Measurements from ENCODE around the gene OR2S2. TPM values are rescaled to one million over a fixed set of nuclear protein-coding genes. Genes with fewer than 3 reads are reported as not detected.

Gene OR2S2
- total RNA-seq, 1 experiment from 2014 or later: not detected

DNA sequence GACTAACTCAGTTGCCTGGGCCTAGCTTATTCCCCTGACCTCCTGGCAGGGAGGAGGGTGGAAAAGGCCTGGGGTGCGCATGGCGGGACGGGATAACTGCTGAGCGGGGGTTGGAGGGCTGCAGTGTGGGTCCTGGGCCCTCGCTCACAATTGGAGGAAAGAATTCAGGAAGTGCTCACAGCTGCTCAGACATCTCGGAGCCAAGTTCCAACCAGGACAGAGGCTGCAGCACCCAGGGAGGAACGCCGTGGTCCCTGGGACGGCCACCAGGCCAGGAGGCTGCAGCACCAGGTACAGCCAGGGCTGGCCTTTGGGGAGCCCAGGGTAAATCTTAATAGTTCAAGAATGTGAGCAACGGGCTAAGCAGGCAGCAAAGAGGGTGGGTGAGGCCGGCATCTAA is 48.7 kb downstream of the OR2S2 start, which contains the start of gene SPAAR:
Gene SPAAR (plus strand): TSS at position 217 of the 400 bp plus-strand sequence. CDS start 974 bp downstream, outside the sequence.
- no peak for DNase-seq (ENCODE audit: low read depth)

DNA sequence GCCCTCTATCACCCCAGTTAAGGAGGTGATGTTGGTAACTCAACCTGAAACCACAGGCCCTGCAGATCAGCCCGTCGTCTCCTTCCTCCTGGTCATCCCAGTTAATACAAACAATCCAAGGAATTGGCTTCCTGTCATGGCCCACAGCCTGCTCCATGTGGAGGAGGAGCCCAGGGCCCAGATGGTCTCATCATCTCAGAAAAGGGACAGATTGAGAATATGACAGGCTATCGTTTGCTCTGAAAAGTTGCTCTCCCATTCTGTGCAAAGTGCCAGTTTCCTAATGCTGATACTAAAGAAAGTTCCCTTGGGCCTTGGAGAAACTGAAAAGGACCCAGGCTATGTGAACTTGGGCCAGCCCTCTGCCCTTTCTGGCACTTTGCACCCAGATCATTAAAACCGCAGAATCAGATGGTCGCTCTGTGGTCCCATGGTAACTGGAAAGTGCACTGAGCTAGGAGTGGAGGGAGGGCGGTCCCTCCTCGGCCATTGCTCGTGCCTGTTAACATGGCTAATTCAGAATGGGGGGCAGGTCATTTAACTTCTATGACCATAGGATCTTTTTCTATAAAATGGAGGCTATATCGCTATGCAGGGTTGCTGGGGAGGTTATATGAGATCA is 49.3 kb downstream of the OR2S2 start:
- DNase-seq (ENCODE audit: low read depth): no peak

DNA sequence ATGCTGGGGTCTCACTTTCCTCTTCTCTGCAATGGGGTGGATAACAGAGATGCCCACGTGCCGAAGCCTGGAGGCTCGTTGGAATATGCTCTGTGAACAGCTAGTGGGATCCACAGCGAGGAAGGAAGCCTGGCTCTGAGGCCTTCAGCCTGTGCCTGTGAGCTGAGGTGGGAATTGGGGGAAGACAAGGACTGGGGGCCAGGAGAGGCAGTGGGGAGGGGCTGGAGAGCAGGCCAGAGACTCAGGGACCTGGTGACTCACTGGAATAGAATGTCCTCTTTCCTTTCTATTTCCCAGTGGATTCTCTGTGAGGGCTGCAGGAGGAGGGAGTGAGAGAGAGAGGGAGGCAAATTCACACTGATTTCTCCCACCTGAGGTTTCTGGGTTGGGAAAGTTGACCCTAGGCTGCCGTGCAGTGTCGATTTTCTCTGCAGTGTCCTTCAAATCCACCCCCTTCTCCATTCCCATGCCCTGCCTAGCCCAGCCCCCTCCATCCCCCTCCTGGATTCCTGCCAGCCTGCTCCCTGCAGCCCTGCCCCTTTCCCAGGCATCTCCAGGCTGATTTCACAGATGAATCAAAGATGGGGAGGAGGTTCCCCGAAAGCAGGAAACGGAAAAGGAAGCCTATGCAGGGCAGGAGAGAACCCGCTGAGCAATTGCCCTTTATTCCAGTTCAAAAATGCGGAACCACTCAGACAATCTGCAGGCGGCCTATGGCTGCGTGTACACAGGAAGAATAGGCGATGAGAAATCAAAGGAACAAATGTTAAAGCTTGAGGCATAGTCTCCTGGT is 50.0 kb downstream of the OR2S2 start:
- peak; percentile 98 for DNase-seq (ENCODE audit: low read depth)

Other genes with a start within 250 kb of the OR2S2 start
- 110 and 215 TPM in 2 replicates for gene TLN1, start 226.0 kb downstream of the OR2S2 start, total RNA-seq (2014; rRNA removed; shearing (Covaris generic))
- gene CREB3, start 225.5 kb downstream of the OR2S2 start, total RNA-seq (2014; rRNA removed; shearing (Covaris generic)): 133 and 168 TPM in 2 replicates
- 19.6 and 22.2 TPM in 2 replicates for gene GBA2, start 208.9 kb downstream of the OR2S2 start, total RNA-seq (2014; rRNA removed; shearing (Covaris generic))
- 17.5 and 22.4 TPM in 2 replicates for gene RGP1, start 208.9 kb downstream of the OR2S2 start, total RNA-seq (2014; rRNA removed; shearing (Covaris generic))
- gene MSMP, start 203.9 kb downstream of the OR2S2 start, total RNA-seq (2014; rRNA removed; shearing (Covaris generic)): not detected in 2 replicates
- gene NPR2, start 166.6 kb downstream of the OR2S2 start, total RNA-seq (2014; rRNA removed; shearing (Covaris generic)): 4.4 and 7.6 TPM in 2 replicates
- gene SPAG8, start 145.9 kb downstream of the OR2S2 start, total RNA-seq (2014; rRNA removed; shearing (Covaris generic)): 0.86 and 2.3 TPM in 2 replicates
- 53.5 and 92.9 TPM in 2 replicates for gene HINT2, start 143.1 kb downstream of the OR2S2 start, total RNA-seq (2014; rRNA removed; shearing (Covaris generic))
- gene FAM221B, start 129.4 kb downstream of the OR2S2 start, total RNA-seq (2014; rRNA removed; shearing (Covaris generic)): not detected in 2 replicates
- gene TMEM8B, start 128.9 kb downstream of the OR2S2 start, total RNA-seq (2014; rRNA removed; shearing (Covaris generic)): 1.9 and 4.2 TPM in 2 replicates
- gene OR13J1, start 87.8 kb downstream of the OR2S2 start, total RNA-seq (2014; rRNA removed; shearing (Covaris generic)): not detected in 2 replicates
- 1.6 and 3.1 TPM in 2 replicates for gene HRCT1, start 52.0 kb downstream of the OR2S2 start, total RNA-seq (2014; rRNA removed; shearing (Covaris generic))
- gene SPAAR, start 48.7 kb downstream of the OR2S2 start, total RNA-seq (2014; rRNA removed; shearing (Covaris generic)): not detected in 2 replicates
- gene RECK, start 78.8 kb upstream of the OR2S2 start, total RNA-seq (2014; rRNA removed; shearing (Covaris generic)): 10.9 and 23.7 TPM in 2 replicates
- 6.7 and 10.1 TPM in 2 replicates for gene GLIPR2, start 178.6 kb upstream of the OR2S2 start, total RNA-seq (2014; rRNA removed; shearing (Covaris generic))
- 0.42 TPM in 1 of 2 replicates, not detected in the other for gene CCIN, start 211.2 kb upstream of the OR2S2 start, total RNA-seq (2014; rRNA removed; shearing (Covaris generic))
- gene CLTA, start 232.8 kb upstream of the OR2S2 start, total RNA-seq (2014; rRNA removed; shearing (Covaris generic)): 432 and 496 TPM in 2 replicates